Right atrium auricular region (tissue), 2 donors: ENCODE results near the gene NBPF3. TPM values are rescaled to one million over a fixed set of nuclear protein-coding genes. Genes with fewer than 3 reads are reported as not detected.
"Not testable (repeated sequence)": the region's sequence is repeated elsewhere in the genome, so short reads cannot be mapped to it uniquely, and the experiment has no call there.

Experiments used
- DNase-seq: peaks from one replicate; pipeline ENCODE4 v3.0.0-alpha.2; 2019; ENCODE audit warnings: low spot score
- H3K27ac ChIP-seq, 2 donors: fragments of 200-600 bp; sonication (generic); 1 replicate in 1 of 2; 2 replicates in 1 of 2; pipeline ENCODE4 v1.5.1; 2016 to 2019
- H3K27me3 ChIP-seq, 2 donors: fragments of 200-600 bp; sonication (generic); one replicate each; pipeline versions ENCODE4 v1.5.1 to v1.6.0; 2017 to 2019
- H3K36me3 ChIP-seq: fragments of 200-600 bp; sonication (generic); one replicate; pipeline ENCODE4 v1.5.1; 2016
- H3K4me1 ChIP-seq, 2 donors: fragments of 200-600 bp; sonication (generic); one replicate each; pipeline versions ENCODE4 v1.5.1 to v1.6.0; 2017 to 2019
- H3K4me3 ChIP-seq, 2 donors: fragments of 200-600 bp; sonication (generic); 1 replicate in 1 of 2; 2 replicates in 1 of 2; pipeline ENCODE4 v1.5.1; 2017 to 2019; ENCODE audit warnings: mild to moderate bottlenecking in 1 of 2, moderate library complexity in 1 of 2
- H3K9me3 ChIP-seq, 2 donors: fragments of 200-600 bp; sonication (generic); one replicate each; pipeline ENCODE4 v1.5.1; 2019
- total RNA-seq, 2 donors: library from RNA; depleted of rRNA; stranded (reverse); fragments of >200 nt; gene quantifications; one replicate each; pipeline ENCODE4 v1.1.0, GENCODE V29; 2016
- TF ChIP-seq, protein P1 (sequence below), 2 donors: fragments of 200-600 bp; sonication (generic); IDR thresholded peaks; one replicate each; pipeline ENCODE4 v1.5.1; 2019; ENCODE audit warnings: antibody characterized with exemption in 2 of 2

The NBPF3 gene, protein sequence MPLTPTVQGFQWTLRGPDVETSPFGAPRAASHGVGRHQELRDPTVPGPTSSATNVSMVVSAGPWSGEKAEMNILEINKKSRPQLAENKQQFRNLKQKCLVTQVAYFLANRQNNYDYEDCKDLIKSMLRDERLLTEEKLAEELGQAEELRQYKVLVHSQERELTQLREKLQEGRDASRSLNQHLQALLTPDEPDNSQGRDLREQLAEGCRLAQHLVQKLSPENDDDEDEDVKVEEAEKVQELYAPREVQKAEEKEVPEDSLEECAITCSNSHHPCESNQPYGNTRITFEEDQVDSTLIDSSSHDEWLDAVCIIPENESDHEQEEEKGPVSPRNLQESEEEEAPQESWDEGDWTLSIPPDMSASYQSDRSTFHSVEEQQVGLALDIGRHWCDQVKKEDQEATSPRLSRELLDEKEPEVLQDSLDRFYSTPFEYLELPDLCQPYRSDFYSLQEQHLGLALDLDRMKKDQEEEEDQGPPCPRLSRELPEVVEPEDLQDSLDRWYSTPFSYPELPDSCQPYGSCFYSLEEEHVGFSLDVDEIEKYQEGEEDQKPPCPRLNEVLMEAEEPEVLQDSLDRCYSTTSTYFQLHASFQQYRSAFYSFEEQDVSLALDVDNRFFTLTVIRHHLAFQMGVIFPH
- 1 to 10 TPM; 4.8 to 8.1 TPM for total RNA-seq

DNA sequence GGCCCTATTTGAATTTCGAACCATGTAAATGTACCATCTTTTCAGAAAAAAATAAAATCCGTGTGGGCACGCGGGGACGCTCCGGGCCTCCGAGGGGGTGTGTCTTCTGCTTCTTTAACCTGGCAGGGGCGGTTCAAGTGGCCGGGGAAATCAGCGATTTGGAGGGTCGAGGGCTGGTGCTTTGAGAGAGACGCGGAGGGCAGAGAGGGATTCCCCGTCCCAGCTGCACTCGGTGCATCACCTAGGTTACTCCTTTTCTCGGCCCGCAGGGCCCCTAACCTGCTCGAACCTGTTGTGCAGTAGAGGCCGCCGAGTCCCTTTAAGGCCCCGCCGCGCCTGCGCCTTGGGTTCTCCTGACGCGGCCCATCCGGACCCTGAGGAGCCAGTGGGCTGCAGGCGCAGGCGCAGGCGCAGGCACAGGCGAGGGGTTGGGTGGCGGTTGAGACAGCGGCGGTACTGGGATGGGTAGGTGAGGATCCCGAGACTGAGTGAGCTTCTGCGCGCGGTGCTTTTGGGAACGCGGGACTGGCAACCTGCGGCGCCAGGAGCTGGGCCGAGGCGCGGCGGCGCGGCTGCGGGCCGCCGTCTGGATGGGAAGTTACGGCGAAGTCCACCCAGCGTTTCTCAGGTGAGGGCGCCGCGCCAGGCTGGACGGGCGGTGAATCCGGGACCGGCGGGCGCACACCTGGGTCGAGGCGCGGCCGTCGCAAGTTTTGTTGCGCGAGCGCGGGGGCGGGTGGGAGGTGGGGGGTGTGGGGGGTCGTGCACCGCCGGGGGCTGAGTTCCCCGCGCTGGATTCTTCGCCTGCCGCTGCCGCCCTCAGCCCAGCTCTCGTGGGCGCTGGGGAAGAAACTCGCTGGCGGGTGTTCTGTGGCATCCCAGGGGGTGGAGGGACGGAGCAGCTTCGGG is at the start of gene NBPF3:
TSS of gene NBPF3 (plus strand) at position 417 of the 909 bp plus-strand sequence. CDS start 4,950 bp downstream, outside the sequence.
- no peaks in the 10 kb centered on the region for H3K27me3 ChIP-seq
- H3K27ac ChIP-seq, result peak within 1 kb of the TSS; percentile 31 to 66
- DNase-seq, result peak; percentile 83
- peak within 1 kb of the TSS; percentile 70 to 76 for H3K4me3 ChIP-seq
- peaks cover 0 to 17% of the 10 kb centered on the region in 2 donors for H3K4me1 ChIP-seq
- no peaks in the 10 kb centered on the region for H3K36me3 ChIP-seq
- H3K9me3 ChIP-seq, result no peaks in the 10 kb centered on the region
- TF ChIP-seq, protein P1, sequence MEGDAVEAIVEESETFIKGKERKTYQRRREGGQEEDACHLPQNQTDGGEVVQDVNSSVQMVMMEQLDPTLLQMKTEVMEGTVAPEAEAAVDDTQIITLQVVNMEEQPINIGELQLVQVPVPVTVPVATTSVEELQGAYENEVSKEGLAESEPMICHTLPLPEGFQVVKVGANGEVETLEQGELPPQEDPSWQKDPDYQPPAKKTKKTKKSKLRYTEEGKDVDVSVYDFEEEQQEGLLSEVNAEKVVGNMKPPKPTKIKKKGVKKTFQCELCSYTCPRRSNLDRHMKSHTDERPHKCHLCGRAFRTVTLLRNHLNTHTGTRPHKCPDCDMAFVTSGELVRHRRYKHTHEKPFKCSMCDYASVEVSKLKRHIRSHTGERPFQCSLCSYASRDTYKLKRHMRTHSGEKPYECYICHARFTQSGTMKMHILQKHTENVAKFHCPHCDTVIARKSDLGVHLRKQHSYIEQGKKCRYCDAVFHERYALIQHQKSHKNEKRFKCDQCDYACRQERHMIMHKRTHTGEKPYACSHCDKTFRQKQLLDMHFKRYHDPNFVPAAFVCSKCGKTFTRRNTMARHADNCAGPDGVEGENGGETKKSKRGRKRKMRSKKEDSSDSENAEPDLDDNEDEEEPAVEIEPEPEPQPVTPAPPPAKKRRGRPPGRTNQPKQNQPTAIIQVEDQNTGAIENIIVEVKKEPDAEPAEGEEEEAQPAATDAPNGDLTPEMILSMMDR (IDR thresholded peaks at IDR 0.05), result no peak

DNA sequence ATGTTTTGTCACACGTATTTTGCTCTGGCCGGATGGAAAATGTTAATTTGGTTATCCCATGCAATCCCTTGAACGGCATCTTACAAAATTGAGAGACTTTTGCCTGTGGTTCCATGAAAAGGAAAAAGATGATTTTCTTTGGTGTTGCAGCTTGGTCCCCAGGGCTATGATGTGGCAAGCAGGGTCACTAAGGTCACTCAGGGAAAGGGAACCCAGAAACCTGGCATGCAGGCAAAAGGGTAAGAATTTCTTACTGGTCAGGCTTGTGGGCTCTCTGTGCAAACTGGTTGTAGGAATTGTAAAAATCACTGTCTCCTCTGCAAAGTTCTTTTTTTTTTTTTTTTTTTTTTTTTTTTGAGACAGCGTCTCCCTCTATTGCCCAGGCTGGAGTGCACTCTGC is 48.4 kb upstream of the NBPF3 start:
- TF ChIP-seq, protein P1 (IDR thresholded peaks at IDR 0.05), result no peak
- H3K27ac ChIP-seq, result no peak overlapping the region
- H3K4me1 ChIP-seq, result no peaks in the 10 kb centered on the region
- H3K9me3 ChIP-seq, result no peaks in the 10 kb centered on the region
- DNase-seq, result no peak
- no peak overlapping the region for H3K4me3 ChIP-seq
- H3K27me3 ChIP-seq, result no peaks in the 10 kb centered on the region
- H3K36me3 ChIP-seq, result no peaks in the 10 kb centered on the region

DNA sequence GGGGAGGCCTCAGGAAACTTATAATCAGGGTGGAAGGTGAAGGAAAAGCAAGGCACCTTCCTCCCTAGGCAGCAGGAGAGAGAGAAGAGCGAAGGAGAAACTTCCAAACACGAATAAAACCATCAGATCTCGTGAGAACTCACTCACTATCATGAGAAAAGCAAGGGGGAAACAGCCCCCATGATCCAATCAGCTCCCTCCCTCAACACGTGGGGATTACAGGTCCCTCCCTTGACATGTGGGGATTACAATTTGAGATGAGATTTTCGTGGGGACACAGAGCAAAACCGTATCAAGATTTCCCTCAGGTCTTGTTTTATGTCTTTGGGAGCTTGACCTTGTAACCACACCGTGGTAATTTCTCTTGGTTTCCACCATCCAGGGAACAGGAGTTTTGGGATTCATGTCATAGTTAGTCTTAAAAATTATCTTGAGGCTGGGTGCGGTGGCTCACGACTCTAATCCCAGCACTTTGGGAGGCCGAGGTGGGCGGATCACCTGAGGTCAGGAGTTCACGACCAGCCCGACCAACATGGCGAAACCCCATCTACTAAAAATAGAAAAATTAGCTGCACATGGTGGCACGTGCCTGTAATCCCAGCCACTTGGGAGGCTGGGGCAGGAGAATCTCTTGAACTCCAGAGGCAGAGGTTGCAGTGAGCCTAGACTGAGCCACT is 47.2 kb upstream of the NBPF3 start:
- no peaks in the 10 kb centered on the region for H3K36me3 ChIP-seq
- no peaks in the 10 kb centered on the region for H3K9me3 ChIP-seq
- H3K4me1 ChIP-seq, result no peaks in the 10 kb centered on the region
- no peak overlapping the region for H3K27ac ChIP-seq
- no peaks in the 10 kb centered on the region for H3K27me3 ChIP-seq
- TF ChIP-seq, protein P1 (IDR thresholded peaks at IDR 0.05), result no peak
- H3K4me3 ChIP-seq, result no peak overlapping the region
- no peak for DNase-seq

DNA sequence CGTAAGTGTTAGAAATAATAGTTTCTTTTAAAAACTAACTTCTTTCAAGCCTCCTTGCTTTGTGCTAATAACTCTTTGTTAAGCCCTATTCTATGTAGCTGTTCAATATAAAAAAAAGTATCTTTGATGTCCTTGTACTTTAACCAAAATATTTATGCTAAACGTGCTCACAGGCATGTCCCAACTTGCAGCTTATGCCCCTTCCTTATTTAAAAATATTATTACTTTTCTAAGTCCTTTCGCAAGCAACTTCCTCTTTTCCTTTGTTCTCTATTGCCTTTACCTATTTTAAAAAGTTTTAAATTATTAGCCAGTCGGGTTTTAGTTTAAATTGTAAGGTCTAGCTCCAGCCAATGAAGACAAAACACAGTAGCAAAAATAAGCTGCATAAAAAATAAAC is 43.4 kb upstream of the NBPF3 start:
- H3K27me3 ChIP-seq, result no peaks in the 10 kb centered on the region

DNA sequence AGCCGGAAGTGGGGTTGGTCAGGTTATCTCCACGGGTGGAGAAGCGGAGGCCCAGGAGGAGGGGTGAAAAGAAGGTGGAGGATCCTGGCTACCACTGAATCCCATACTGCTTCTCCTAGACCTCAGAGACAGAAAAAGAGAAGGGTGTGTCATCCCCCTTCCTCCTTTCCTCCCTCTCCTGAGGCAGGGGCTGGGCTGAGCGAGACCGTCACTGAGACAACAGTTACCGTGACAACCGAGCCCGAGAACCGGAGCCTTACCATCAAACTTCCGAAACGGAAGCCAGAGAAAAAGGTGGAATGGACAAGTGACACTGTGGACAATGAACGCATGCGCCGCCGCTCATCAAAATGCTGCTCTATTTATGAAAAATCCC is 42.1 kb upstream of the NBPF3 start:
- H3K4me1 ChIP-seq, result no peaks in the 10 kb centered on the region
- TF ChIP-seq, protein P1 (IDR thresholded peaks at IDR 0.05), result no peak
- no peaks in the 10 kb centered on the region for H3K36me3 ChIP-seq
- H3K27me3 ChIP-seq, result no peaks in the 10 kb centered on the region
- H3K4me3 ChIP-seq, result no peak overlapping the region
- no peak overlapping the region for H3K27ac ChIP-seq
- DNase-seq, result no peak
- no peaks in the 10 kb centered on the region for H3K9me3 ChIP-seq

More for the DNA sequence above, 43.4 kb upstream of the NBPF3 start:
- Histone ChIP-seq H3K4me1 (no peaks in the 10 kb centered on the region), H3K36me3 (no peaks in the 10 kb centered on the region), H3K9me3 (no peaks in the 10 kb centered on the region), H3K4me3 (no peak overlapping the region), H3K27ac (no peak overlapping the region)
- no peak for DNase-seq
- TF ChIP-seq, protein P1 (IDR thresholded peaks at IDR 0.05), result no peak

DNA sequence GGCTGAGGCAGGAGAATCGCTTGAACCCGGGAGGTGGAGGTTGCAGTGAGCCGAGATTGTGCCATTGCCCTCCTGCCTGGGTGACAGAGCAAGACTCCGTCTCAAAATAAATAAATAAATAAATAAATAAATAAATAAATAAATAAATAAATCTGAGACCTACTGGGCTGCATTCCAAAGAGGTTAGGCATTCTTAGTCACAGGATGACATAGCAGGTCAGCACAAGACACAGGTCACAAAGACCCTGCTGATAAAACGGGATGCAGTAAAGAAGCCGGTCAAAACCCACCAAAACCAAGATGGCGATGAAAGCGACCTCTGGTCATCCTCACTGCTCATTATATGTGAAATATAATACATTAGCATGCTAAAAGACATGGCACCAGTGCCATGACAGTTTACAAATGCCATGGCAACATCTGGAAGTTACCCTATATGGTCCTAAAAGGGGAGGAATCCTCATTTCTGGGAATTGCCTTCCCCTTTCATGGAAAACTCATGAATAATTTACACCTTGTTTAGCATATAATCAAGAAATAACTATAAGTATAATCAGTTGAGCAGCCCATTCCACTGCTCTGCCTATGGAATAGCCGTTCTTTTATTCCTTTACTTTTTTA is 38.1 kb upstream of the NBPF3 start:
- not testable (repeated sequence) for H3K4me3 ChIP-seq, DNase-seq, H3K27ac ChIP-seq, H3K36me3 ChIP-seq, H3K9me3 ChIP-seq, H3K27me3 ChIP-seq, H3K4me1 ChIP-seq
